GM19468 (cell line): ENCODE data around the gene SLC1A7.

Experiments used
- ATAC-seq: cut with Tn5 transposase; IDR thresholded peaks from one replicate; pipeline ENCODE4 v1.9.1; 2021; ENCODE audit warnings: mild to moderate bottlenecking, moderate library complexity, moderate number of reproducible peaks; ENCODE audit not compliant: unreplicated experiment; ENCODE audit errors: extremely low read depth

Gene SLC1A7

DNA sequence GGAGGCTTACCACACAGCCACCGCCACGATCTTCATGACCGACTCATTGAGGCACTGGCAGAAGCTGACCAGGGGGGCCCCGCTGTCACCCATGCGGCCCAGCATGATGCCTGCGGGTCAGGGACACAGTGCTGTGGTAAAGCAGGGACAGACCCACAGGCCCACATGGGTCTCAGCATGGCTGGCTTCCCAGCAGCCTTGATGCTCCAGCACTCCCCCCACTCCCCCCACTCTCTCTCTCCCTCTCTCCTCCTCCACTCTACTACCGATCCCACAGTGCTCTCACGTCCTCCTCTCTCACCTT is 49.0 kb downstream of the SLC1A7 start:
- no peak for ATAC-seq

DNA sequence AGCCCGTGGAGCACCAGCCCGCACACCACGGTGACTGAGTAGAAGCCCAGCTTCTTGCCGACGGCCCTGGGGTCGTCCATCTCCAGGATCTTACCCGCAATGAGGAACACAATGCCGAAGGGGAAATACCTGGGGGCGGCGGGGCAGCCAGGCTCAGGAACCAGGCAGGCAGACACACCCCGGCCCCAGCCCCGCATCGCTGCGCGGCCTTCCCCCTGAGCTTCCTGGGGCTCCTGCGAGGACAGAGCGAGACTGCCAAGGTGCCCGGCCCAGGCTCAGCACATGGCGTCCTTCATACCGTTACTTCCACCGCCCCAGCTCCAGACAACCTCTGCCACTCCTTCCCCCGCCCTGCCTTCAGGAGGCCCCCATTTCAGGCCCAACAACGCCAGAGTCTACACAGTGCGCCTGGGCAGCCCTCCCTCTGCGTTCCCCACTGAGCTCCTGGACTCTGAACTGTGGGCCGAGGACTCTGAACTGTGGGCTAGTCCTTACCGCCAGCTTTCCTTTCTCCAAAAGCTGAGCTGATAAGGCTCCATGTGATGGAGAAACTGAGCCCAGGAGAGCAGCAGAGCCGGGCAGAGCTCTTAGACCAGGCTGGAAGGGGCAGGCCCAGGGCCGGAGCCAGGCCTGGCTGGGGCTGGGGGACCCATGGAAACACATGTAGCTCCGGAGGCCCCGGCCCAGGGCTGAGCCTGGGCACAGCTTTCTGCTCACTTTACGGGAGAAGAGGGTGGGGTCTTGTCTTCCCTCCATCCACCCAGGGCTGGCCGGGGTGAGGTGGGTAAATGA is 49.6 kb downstream of the SLC1A7 start:
- no peak for ATAC-seq

DNA sequence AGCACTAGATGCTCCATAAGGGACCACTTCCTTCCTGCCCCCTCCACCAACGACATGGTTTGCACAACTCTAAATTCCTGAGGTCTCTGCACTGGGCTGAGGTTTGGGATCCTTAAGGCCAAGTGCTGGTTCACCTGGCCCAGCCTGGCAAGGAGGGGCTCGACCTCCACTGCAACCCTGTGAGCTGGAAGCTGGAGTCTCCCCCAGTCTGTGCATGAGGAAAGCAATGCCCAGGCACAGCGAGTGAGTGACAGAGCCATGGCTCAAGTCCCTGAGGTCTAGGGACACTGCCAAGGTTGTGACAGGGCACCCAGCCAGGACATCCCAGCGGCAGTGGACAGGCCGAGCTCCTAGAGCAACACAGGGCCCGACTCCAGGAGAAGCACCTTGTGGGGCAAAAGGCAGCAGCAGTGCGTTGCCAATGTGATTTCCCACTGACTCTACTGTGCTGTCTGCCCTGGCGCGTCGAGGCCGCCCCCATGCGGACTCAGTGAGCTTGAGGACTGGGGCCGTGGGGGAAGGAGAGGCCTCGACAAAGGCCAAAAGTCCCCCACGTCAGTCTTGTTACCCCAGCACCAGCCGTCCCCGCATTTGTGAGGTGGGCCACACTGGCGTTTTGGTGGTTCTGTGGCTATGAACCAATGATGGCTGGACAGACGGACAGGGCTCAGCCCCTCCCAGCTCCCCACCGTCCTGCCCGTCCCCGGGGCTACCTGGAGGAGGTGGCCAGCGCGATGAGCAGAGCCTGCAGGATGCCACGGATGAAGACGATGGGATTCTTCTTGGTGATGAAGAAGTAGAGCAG is 50.4 kb downstream of the SLC1A7 start:
- ATAC-seq: no peak

DNA sequence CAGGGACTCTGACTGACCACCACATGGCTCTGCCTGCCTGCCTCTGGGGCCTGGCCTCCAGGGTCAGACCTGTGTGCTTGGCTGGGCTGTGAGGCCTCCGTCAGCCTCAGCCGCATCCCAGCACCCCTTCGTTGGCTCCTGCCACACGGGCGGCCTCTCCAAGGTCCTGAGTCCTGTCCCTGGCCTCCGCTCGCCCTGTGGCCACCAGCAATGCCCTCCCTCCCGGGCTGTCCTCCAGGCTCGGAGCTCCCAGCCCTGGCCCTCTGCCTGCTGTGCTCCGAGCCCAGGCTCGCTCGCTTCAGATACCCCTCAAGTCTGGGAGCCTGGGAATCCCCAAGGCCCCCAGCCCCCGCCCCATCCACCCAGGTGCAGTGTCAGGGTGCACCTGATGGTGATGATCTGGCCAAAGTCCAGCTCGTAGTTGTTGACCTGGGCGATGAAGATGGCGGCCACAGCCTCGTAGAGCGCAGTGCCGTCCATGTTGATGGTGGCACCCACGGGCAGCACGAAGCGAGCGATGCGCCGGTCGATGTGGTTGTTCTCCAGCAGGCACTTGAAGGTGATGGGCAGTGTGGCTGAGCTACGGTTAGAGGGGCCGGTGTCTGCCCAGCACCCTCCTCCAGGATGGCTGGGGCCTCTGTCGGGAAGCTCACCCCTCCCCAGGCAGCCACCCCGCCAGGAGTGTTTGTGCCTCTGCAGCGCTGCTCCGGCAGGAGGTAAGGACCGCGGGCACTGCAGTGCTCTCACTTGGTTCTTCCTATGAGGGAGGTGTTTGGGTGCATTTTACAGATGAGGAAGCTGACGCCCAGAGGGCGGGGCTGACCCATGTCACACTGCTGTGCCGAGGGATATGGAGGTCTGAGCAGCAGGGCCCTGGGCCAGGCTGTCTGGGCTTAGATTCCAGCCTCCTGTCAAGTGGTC is 52.0 kb downstream of the SLC1A7 start:
- ATAC-seq: no peak

DNA sequence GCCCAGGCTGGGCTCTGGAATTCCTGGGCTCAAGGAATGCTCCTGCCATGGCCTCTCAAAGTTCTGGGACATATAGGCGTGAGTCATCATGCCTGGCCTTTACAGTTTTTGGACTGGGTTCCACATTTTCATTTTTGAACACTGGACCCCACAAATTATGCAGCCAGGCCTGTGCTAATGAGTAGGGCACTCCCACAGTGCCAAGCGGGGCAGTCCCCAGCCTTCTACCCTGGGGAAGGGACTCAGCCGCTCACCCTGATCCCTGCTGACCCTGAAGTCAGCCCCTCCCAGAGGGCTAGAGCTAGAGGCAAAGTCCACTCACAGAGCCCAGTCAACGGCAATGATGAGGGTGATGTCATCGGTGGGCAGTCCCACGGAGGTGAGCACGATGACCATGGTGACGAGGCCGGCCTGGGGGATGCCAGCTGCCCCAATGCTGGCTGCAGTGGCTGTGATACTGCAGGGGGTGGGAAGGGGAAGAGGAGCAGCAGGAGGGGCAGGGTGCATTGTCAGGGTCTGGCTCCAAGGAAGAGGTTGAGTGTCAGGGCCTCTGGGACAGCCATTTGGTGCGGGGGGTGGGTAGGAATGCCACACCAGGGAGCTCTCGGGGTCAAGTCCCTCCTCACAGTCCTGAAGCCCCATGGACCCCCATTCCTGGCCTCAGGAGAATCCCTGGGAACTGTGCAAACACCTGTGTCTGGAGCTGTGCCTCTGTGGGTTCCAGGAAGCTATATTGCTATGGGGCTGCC is 52.8 kb downstream of the SLC1A7 start:
- no peak for ATAC-seq

DNA sequence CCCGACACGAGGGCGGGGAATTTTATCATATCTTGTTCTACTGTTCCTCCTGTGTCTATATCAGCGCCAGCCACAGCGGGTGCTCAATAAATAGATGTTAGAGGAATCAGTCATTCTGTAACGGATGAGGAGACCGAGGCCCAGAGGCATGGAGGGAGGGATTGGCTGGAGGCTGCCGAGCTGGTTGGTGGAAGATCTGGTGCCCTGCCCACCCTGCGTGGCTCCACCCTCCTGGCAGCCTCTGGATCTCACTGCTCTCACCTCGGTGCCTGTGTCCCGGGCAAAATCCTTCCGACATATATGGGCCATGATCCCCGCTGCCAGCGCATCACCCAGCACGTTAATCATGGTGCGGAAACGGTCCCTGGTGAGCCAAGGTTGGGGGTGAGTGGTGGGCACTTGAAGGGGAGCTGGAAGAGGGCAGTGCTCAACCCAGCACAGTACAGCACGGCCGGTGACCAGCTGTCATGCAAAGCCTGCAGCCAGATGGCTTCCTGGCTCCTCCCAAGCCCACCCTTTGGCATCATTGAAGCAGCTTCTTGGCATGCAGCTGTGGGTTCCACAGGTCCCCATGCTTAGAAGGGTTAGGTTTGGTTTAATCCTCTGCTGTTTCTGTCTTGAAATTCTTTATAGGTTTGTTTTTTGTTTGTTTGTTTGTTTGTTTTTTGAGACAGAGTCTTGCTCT is 53.7 kb downstream of the SLC1A7 start:
- no peak for ATAC-seq

DNA sequence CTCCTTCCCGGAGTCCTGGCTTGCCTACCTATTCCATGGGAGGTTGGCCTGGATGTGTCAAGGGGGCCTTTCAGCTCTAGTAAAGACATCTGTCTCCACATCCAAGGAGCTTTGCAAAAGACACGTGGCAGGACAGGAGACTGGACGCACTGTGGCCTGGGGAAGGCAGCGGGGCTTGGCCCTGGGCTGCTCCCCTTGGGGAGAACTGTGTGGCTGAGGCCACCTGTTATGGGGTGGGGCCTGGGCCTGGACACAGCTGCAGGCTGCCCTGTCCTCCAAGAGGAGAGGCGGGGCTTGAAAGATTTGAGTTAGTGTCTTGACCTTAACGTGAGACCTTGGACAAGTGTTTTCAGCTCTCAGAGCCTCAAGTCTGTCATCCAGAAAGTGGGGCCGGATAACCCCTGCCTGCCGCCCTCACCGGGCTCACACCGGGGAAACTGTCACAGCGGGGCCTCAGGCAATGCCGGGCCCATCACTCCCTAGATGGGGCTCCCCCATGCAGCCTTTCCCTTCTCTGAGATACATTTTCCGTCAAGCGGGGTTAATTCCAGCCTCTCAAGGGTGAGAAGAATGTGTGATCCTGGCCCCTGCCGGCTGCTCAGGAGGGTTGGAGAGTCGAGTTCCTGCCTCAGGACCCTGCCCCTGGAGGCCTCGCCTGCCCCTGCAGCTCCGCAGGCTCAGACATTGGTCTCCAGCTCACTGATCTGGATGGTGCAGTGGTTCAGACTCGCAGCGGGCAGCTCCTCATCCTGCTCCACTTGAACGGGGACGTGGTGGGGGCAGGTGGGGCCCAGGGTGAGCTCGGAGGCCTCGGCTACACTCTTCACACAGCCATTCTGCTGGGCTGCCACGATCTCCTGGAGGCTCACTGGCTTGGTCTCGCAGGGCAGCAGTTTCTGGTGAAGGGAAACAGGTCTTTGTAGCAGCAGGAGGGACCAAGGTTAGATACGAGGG is 54.8 kb downstream of the SLC1A7 start:
- ATAC-seq: no peak

DNA sequence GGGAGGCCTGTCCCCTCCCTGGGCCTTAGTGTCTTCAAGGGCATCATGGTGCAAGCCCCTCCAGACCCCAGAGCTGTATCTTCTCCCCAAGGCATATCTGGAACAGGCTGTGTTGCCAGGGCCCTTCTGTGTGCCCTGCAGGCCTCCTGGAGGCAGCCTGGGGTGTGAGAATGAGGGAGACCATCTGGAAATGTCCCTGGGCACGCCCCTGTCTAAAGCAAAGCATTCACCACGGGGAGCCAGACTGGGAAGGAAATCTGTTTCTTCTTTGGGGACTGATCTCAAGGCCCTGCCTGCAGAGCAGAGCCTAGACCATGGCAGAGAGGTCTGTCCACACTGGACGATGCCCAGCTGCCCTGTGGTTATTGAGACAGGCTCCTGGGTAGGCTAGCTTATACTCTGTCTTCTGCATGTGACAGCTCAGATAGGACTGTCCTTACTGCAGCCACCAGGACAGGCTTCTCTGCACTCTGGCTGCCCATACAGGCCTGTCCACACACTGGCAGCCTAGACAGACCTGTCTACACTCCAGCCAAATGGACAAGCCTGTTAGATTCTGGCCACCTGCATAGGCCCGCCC is 55.9 kb downstream of the SLC1A7 start:
- no peak for ATAC-seq

DNA sequence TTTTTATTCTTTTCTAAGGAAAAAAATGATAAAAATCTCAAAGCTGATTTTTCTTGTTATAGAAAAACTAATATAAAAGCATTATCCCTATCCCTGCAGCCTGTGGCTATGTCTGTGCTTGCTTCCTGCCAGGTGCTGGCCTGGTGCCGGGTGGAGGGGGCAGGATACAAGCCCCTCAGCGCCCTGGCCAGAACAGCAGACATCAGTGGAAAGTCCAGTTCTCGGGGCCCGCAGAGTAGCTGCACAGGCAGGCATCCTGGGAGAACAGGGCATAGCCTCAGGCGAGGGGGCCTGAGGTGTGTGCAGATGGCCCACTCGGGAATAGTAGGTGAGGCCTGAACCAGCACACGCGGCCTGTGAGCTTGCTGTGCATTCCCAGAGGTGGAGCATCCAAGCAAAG is 57.0 kb downstream of the SLC1A7 start:
- no peak for ATAC-seq

DNA sequence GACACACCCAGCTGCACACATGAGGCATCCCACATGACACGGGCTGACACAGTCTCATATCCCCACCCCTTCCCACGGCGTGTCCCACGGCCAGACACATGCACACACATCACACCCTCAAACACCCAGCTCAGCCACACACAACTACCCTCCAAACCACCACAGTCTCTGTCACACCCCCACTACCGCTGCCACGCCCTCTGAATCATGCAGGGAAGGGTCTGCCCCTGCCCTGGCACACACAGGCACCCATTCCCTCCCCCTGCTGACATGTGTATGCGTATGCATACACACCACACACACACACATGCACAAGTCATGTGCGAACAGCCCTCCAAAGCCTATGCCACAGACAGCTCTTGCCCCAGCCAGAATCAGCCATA is 57.9 kb downstream of the SLC1A7 start:
- ATAC-seq: no peak

DNA sequence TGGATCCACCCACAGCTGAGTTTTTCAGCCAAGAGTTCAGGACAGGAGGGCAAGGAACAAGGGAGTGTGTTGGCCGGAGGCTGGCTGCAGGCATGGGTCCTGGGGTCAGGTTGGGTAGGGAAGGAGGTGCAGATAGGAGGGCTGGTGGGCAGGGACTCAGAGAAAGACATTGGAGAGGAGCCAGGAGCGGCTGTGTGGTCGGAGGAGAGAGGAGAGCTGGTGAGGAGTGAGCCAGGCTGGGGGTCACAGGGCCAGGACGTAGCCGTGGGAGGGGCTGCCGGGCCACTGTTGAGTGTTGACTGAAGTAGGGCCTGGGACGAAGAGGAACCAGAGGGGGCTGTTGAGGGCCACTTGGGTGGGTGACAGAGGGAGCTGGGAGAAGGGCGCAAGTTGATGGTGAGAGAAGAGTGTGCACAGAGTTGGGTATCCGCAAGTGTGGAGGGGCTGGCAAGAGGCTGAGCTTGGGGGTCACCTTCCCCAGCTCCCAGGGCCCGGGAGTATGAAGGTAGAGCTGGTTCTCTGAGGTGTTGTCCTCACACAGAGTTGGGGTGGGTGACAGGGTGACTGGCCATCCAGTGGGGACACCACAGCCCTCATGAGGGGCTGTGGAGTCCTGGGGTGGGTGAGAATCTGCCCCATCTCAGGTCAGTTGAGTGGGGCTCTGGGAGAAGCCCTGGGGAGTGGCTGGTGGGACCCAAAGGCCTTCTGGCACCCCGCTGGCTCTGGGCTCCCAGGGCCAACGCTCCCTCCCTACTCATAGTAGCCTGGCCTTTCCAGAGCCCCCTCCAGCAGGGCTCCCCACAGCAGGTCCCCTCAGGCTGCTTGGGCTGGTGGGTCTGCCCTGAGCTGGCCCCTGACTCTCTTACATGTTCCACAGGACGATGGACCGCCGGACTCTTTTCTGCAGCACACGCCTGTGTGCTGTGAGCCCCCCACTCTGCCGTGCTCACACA is 58.5 kb downstream of the SLC1A7 start:
- ATAC-seq: no peak

DNA sequence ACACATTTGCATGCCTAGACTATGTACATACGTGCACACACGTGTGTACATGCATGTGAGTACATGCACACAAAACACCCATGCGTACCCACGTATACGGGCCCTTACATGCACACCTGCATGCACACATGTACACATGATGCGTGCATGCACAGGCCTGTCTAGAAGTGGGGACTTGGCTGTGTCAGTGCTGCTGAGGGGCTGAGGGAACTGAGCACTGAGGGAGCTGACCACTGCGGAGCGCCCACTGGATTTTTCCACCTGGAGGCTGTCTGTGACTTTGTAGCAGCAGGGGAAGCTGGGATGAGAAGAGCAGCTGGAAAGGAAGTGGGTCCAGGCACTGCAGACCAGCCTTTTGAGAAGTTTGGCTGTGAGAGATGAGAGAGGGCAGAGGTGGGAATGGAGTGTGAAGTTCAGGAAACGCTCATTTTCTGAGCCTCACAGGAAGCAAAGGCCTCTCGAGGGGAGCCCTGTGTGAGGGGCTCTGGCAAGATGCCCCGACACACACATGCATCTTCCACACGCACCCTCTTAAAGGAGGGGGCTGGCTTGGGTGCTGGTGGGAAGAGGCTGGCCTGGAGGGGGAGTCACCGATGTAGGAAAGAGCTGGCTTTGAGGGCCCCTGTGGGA is 59.5 kb downstream of the SLC1A7 start:
- no peak for ATAC-seq

DNA sequence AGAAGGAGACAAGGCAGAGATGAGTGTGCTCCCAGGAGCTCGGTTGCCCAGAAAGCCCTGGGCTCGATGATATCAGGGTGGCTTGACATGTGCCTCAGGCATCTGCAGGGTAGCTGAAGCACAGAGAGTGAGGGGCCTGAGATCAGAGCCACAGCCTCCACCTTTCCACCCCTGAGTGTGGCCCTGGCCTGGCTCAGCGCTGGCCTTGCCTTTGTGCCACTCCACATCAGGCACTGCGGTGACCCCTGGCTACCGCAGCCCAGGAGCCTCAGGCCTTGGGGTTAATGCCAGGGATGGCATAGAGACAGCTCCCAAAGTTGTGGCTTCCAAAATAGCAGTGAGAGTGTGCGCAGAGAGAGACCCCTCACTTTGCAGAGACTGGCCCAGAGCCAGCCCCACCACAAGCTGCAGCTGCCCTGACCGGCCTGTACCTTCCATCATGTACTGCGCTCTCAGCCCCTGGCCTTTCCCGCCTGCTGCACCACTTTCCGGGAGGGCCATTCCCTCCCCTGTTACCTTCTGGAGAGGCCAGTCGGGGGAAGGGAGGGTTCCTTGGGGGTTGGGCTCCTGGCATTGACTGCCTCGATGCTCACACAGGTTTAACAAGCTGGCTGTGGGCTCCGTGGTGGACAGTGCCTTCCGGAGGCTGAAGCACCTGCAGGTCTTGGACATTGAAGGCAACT is 60.9 kb downstream of the SLC1A7 start:
- no peak for ATAC-seq

DNA sequence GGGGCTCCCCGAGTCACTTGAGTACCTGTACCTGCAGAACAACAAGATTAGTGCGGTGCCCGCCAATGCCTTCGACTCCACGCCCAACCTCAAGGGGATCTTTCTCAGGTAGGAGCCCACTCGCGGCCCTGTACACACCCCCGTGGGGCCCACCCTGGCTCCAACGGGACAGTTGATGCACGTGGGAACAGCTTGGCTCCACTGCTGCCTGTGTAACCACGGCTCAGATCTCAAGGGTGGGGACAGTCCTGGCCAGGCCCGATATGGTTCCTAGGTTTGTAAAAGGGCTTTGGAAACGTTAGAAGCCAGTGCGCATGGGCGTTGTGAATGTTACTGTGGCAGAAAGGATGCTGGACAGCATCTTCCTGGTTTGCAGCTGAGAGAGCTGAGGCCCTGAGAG is 61.7 kb downstream of the SLC1A7 start:
- no peak for ATAC-seq

DNA sequence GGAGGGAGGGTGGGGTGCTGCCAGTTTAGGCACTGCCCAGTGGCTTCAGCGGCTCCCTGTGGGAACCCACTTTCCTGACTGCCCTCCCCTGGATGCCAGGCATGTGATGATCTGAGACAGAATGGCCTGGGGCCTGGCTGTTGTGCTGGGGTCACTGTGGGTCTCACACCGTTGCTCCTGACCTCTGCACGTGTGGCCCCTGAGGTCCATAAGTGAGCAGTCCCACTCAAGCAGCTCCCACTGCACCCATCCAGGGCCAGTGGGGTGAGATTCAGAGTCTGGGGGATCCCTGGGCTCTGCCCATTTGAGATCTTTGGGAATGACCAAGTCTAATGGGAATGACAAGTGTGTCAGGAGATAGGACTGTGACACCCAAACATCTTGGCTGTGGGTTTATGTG is 62.4 kb downstream of the SLC1A7 start:
- ATAC-seq: no peak

DNA sequence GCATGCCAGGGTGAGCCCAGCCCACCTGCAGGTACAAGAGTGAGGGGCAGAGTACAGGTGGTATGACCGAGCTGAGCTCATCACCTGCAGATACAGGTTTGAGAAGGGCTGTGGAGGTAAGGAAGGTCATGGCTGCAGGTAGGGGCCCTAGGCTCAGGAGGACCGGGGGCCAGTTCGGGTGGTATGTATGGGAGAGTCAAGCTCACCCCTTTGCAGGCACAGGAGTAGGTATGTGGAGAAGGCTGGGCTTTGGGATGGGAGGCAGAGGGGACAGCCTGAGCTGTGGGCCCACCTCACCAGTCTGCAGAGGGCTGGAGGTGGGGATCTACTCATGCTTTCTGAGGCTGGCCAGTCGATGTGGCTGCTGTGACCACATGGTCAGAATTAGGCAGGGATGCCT is 63.2 kb downstream of the SLC1A7 start:
- ATAC-seq: no peak
